K562 (cell line): ENCODE results near the gene GLRX3. TPM values are rescaled to one million over a fixed set of nuclear protein-coding genes. Genes with fewer than 3 reads are reported as not detected.

ENCODE experiments used
- ATAC-seq: fragments of 200-7000 bp; cut with Tn5 transposase; 3 replicates; pipeline ENCODE4 v1.9.1; 2020; ENCODE audit warnings: moderate library complexity
- BruUV-seq: library from RNA; stranded (reverse); fragments of 400-500 nt; replicated peaks from 2 replicates; lab custom pipeline; 2021; lab: Mats Ljungman, UMichigan
- CTCF ChIA-PET: fragments of 300-600 bp; formaldehyde crosslinking; extraction: SDS; loops from one replicate; lab custom pipeline; 2021; ENCODE audit warnings: low intra/inter-chr PET ratio; lab: Yijun Ruan, JAX
- POLR2A ChIA-PET: fragments of 300-600, 350-650 bp; sonication (Branson Sonifier 250); formaldehyde crosslinking; extraction: SDS; loops from one replicate; lab custom pipeline; 2021; ENCODE audit warnings: antibody characterized with exemption, inconsistent platforms; lab: Yijun Ruan, JAX
- DNase-seq, 4 experiments: peaks; one replicate each; pipeline versions ENCODE4 v3.0.0 to v3.0.0-alpha.2; 2011 to 2018; ENCODE audit warnings: low spot score in 3 of 4, mixed read lengths in 3 of 4; ENCODE audit errors: extremely low read depth in 1 of 4
- FAIRE-seq: peaks from 2 replicates; lab custom pipeline; 2011; peaks lifted over from hg19 to GRCh38; lab: Jason Lieb, UNC
- H2AFZ ChIP-seq: 2 replicates; pipeline ENCODE4 v1.6.0; 2011; ENCODE audit warnings: low read depth, low read length, control low read depth, inconsistent platforms
- H3K27ac ChIP-seq: fragments of 200-600 bp; 3 replicates; pipeline ENCODE4 v1.8.0; 2011; ENCODE audit warnings: low read depth, mild to moderate bottlenecking, control low read depth, inconsistent platforms, low read length, moderate library complexity, mixed read lengths; ENCODE audit errors: extremely low read depth
- H3K27me3 ChIP-seq, 2 experiments: fragments of 300-600 bp in 1 of 2; 2 replicates in 1 of 2; 3 replicates in 1 of 2; pipeline versions ENCODE4 v1.6.0 to v1.8.0; 2011; ENCODE audit warnings: inconsistent platforms in 2 of 2, low read length in 2 of 2, mild to moderate bottlenecking in 1 of 2, mixed read lengths in 1 of 2, moderate library complexity in 1 of 2; ENCODE audit not compliant: control insufficient read depth in 2 of 2, insufficient read depth in 2 of 2
- H3K36me3 ChIP-seq: fragments of 300-600 bp; 3 replicates; pipeline ENCODE4 v1.8.0; 2011; ENCODE audit warnings: mild to moderate bottlenecking, low read length, inconsistent platforms; ENCODE audit not compliant: control insufficient read depth, insufficient read depth
- H3K4me1 ChIP-seq, 2 experiments: fragments of 200-600 bp in 1 of 2; replicated peaks in 1 of 2; 2 replicates in 1 of 2; 3 replicates in 1 of 2; pipeline versions ENCODE4 v1.5.1 to v1.8.0; 2011; ENCODE audit warnings: inconsistent platforms in 2 of 2, low read length in 2 of 2, mild to moderate bottlenecking in 1 of 2, mixed read lengths in 1 of 2, moderate library complexity in 1 of 2; ENCODE audit not compliant: control insufficient read depth in 2 of 2, insufficient read depth in 2 of 2
- H3K4me2 ChIP-seq: 2 replicates; pipeline ENCODE4 v1.6.1; 2011; ENCODE audit warnings: low read length, control low read depth, inconsistent platforms, mixed read lengths; ENCODE audit not compliant: insufficient read depth
- H3K4me3 ChIP-seq: fragments of 200-600 bp; sonication (generic), shearing (Covaris generic); 2 replicates; pipeline ENCODE4 v1.5.1; 2016; ENCODE audit warnings: control low read depth, inconsistent platforms
- H3K79me2 ChIP-seq: fragments of 200-600 bp; 3 replicates; pipeline ENCODE4 v1.8.0; 2011; ENCODE audit warnings: low read length, inconsistent platforms; ENCODE audit not compliant: control insufficient read depth, insufficient read depth
- H3K9ac ChIP-seq, 2 experiments: 2 replicates each; pipeline versions ENCODE4 v1.6.0 to v1.6.1; 2011; ENCODE audit warnings: low read depth in 2 of 2, low read length in 2 of 2, control low read depth in 1 of 2, inconsistent platforms in 1 of 2, mild to moderate bottlenecking in 1 of 2, mixed read lengths in 1 of 2; ENCODE audit not compliant: insufficient read depth in 1 of 2
- H3K9me1 ChIP-seq: one replicate; pipeline ENCODE4 v1.6.0; 2011; ENCODE audit warnings: inconsistent platforms, mild to moderate bottlenecking, low read length, moderate library complexity; ENCODE audit not compliant: control insufficient read depth, insufficient read depth
- H3K9me3 ChIP-seq: replicated peaks from 2 replicates; pipeline ENCODE4 v1.5.1; 2011; ENCODE audit warnings: low read depth, low read length, inconsistent platforms; ENCODE audit not compliant: control insufficient read depth, insufficient read depth
- H4K20me1 ChIP-seq: replicated peaks from 2 replicates; pipeline ENCODE4 v1.6.1; 2011; ENCODE audit warnings: low read length, inconsistent platforms, mixed read lengths; ENCODE audit not compliant: control insufficient read depth, insufficient read depth
- NR2C2 ChIP-seq, 2 experiments: fragments of 200-800 bp in 1 of 2; sonication (Bioruptor generic) in 1 of 2; sonication (generic) in 1 of 2; formaldehyde crosslinking in 1 of 2; IDR thresholded peaks; 2 replicates each; pipeline versions ENCODE4 v1.6.1 to v1.8.0; 2016 to 2022; ENCODE audit warnings: mild to moderate bottlenecking in 1 of 2, missing compliant biosample characterization in 1 of 2, missing genetic modification characterization in 1 of 2, missing genetic modification reagents in 1 of 2
- ZNF780A ChIP-seq: fragments of 250-450 bp; sonication (Bioruptor Pico); IDR thresholded peaks from 2 replicates; pipeline ENCODE4 v1.5.0; 2021; ENCODE audit warnings: mild to moderate bottlenecking
- WGBS: fragments of 100-300 bp; shearing (Covaris generic); methylation state at CpG from one replicate; pipeline ENCODE4 v1.1.6; 2016; ENCODE audit warnings: low coverage, mixed read lengths; ENCODE audit not compliant: insufficient coverage; ENCODE audit errors: missing lambda C conversion rate; 5-methylcytosine and 5-hydroxymethylcytosine counted together
- in situ Hi-C: fragments of 300-500 bp; cut with MboI; formaldehyde crosslinking; loops from 4 replicates; pipeline ENCODE4 v1.15.0; 2018; ENCODE audit warnings: inconsistent platforms, mixed read lengths
- intact Hi-C: fragments of 100-400 bp; cut with micrococcal nuclease; formaldehyde crosslinking; loops from 2 replicates; pipeline ENCODE4 v1.14.2; 2022
- polyA plus RNA-seq, 8 experiments: library from polyadenylated mRNA; depleted of rRNA in 4 of 8; stranded (reverse) in 5 of 8; unstranded in 3 of 8; fragments of >200 nt; fragmentation: Nextera tagmentation in 2 of 8; fragmentation: Illumina TruSeq in 1 of 8; extraction: Ambion mirVana in 2 of 8; extraction: Trizol in 1 of 8; gene quantifications; 2 replicates each; pipeline versions ENCODE4 v1.2.1 to v1.2.3, GENCODE V29; 2011 to 2014; ENCODE audit warnings: inconsistent platforms in 1 of 8, missing spikeins in 1 of 8
- total RNA-seq, 7 experiments: library from RNA; depleted of rRNA in 6 of 7; stranded (reverse); fragments of >200 nt in 6 of 7; fragmentation: Illumina TruSeq in 2 of 7; extraction: Trizol in 2 of 7; gene quantifications; 2 replicates each; pipeline versions ENCODE4 v1.2.1 to v1.2.3, GENCODE V29; 2011 to 2021; ENCODE audit warnings: low replicate concordance in 1 of 7
- TF ChIP-seq, protein P1 (sequence below): fragments of 250-450 bp; sonication (Bioruptor Pico); IDR thresholded peaks from 2 replicates; pipeline ENCODE4 v1.8.0; 2022; ENCODE audit warnings: moderate library complexity, mild to moderate bottlenecking, inconsistent platforms

Gene GLRX3
- total and polyA plus RNA-seq, 9 of the 15 experiments (the other 6 are each of a cell fraction or from before 2014, with no cell fraction given) = 115 to 190 (median 169) TPM

DNA sequence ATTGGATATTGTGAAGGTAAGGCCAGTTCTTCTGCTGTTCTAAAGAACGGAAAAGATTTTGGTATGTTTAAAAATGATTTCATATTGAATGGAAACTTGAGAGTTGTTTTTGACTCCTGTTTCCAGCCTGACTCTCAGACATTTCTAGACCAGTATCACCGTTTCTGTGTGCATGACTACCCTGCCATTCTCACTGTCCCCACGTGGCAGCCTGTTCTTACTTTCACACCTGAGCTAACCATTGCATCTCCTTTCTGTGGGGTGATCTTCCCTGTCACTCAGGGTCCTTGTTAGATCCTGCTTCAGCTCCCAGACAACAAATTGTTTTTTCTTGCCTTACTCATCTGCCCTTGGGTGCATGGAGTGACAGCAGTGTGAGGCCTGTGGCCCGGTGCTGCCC, 38.9 kb downstream of the GLRX3 start:
- H3K36me3 ChIP-seq = peaks cover 75% of the 10 kb centered on the region; the same call in 2 of the 3 replicates
- 100% methylated on average over 3 of the region's 4 CpGs for WGBS
- no peaks in the 10 kb centered on the region; the same call in 2 of the 3 replicates for H3K79me2 ChIP-seq
- ATAC-seq (no peak), DNase-seq (no peak)
- no peaks in the 10 kb centered on the region for H3K27me3 ChIP-seq
- H3K9me1 ChIP-seq = no peaks in the 10 kb centered on the region
- POLR2A ChIA-PET = no interaction called here
- H3K9me3 ChIP-seq = no peaks in the 10 kb centered on the region
- TF ChIP-seq ZNF780A (CRISPR knock-in tag) = no peak
- TF ChIP-seq, all 486 proteins: peak for 0
- Histone ChIP-seq H3K27ac (no peak overlapping the region), H3K4me1 (no peaks in the 10 kb centered on the region), H3K9ac (no peak overlapping the region), H2AFZ (no peak overlapping the region), H3K4me2 (no peak overlapping the region), H4K20me1 (no peaks in the 10 kb centered on the region; the same call in 1 of the 2 replicates), H3K4me3 (no peak overlapping the region)
- intact Hi-C loops = loop anchor here (10.0 kb wide), 1 partner anchor 70 kb away; no protein-coding TSS in a partner anchor
- CTCF ChIA-PET = no interaction called here
- FAIRE-seq = no peak
- in situ Hi-C loops = no loop called here
- BruUV-seq = no TSS peak

DNA sequence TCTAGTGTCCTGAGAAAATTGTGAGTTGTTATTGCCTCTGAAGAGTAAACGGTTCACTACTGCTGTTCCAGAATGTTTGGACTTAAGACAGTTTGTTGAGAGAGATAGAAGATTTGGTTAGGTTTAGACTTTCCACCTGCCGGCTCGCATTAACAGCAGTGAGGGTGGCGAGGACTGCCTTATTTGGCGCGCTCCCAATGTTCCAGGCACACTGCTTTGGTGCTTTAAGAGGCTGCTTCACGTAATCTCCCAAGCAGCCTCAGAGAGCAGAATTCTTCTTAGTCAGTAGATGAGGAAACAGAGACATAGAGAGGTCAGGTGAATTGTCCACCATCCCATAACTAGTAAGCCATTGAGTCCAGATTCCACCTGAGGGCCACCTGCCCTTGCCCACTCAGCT, 41.1 kb downstream of the GLRX3 start:
- H4K20me1 ChIP-seq = no peaks in the 10 kb centered on the region; the same call in 1 of the 2 replicates
- peaks cover 79% of the 10 kb centered on the region; the same call in 2 of the 3 replicates for H3K36me3 ChIP-seq
- no peaks in the 10 kb centered on the region; the same call in 2 of the 3 replicates for H3K79me2 ChIP-seq
- intact Hi-C loops = loop anchor here (10.0 kb wide), 1 partner anchor 72 kb away; no protein-coding TSS in a partner anchor
- H3K9me1 ChIP-seq = no peaks in the 10 kb centered on the region
- TF ChIP-seq, protein P1, sequence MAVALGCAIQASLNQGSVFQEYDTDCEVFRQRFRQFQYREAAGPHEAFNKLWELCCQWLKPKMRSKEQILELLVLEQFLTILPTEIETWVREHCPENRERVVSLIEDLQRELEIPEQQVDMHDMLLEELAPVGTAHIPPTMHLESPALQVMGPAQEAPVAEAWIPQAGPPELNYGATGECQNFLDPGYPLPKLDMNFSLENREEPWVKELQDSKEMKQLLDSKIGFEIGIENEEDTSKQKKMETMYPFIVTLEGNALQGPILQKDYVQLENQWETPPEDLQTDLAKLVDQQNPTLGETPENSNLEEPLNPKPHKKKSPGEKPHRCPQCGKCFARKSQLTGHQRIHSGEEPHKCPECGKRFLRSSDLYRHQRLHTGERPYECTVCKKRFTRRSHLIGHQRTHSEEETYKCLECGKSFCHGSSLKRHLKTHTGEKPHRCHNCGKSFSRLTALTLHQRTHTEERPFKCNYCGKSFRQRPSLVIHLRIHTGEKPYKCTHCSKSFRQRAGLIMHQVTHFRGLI (CRISPR knock-in tag) = no peak
- no peak for TF ChIP-seq NR2C2 (CRISPR knock-in tag; IDR thresholded peaks at IDR 0.05)
- no peak for TF ChIP-seq NR2C2 (tag; IDR thresholded peaks at IDR 0.05)
- no peaks in the 10 kb centered on the region for H3K27me3 ChIP-seq
- CTCF ChIA-PET = no interaction called here
- DNase-seq = no peak
- no peak overlapping the region for H3K27ac ChIP-seq
- no peak for ATAC-seq
- H3K9ac ChIP-seq = no peak overlapping the region
- H2AFZ ChIP-seq = no peak overlapping the region
- no peak overlapping the region for H3K4me2 ChIP-seq
- FAIRE-seq = no peak
- in situ Hi-C loops = no loop called here
- no peaks in the 10 kb centered on the region for H3K9me3 ChIP-seq
- H3K4me3 ChIP-seq = no peak overlapping the region
- BruUV-seq = no TSS peak
- 92% methylated on average over 6 of the region's 7 CpGs for WGBS
- no peaks in the 10 kb centered on the region for H3K4me1 ChIP-seq
- POLR2A ChIA-PET = no interaction called here
